Activated gamma-delta T cell treated with anti-CD3 and anti-CD28 coated beads, Interleukin-2, amount 50 U/mL, for 16 hours (primary cell): ENCODE measurements around the gene TSEN15.

Experiments
- DNase-seq: peaks from one replicate; pipeline ENCODE4 v3.0.0-alpha.2; 2020; ENCODE audit warnings: low read depth

Gene TSEN15

GRCh38 chr1:184101571-184101970, 50.0 kb downstream of the TSEN15 start:
- no peak for DNase-seq

GRCh38 chr1:184110272-184111204, 59.0 kb downstream of the TSEN15 start:
- no peak for DNase-seq

- DNase-seq: no peak
These were observed 60.8 kb downstream of the TSEN15 start for GRCh38 chr1:184112176-184112948.

GRCh38 chr1:184113251-184113650, 61.7 kb downstream of the TSEN15 start:
- DNase-seq: no peak

- DNase-seq: no peak
These were observed 63.4 kb downstream of the TSEN15 start for GRCh38 chr1:184114818-184115398.

GRCh38 chr1:184116287-184116686, 64.8 kb downstream of the TSEN15 start:
- no peak for DNase-seq

- DNase-seq: no peak
These were observed 66.5 kb downstream of the TSEN15 start for GRCh38 chr1:184118046-184118445.
